ENCODE results near the gene RIMBP2. TPM values are rescaled to one million over a fixed set of nuclear protein-coding genes. Genes with fewer than 3 reads are reported as not detected.

The RIMBP2 gene
- total RNA-seq, 1 donor from 2014 or later, result 0.99 TPM

GRCh38 chr12:130583317-130583716 lies 132.8 kb downstream of the RIMBP2 start:
- Histone ChIP-seq H3F3A (ENCODE audit: low read depth) (no peaks in the 10 kb centered on the region), H3K27me3 (no peaks in the 10 kb centered on the region), H3K36me3 (no peaks in the 10 kb centered on the region), H3K4me1 (no peaks in the 10 kb centered on the region), H3K9ac (no peak overlapping the region), H3K4me2 (no peak overlapping the region), H3K9me3 (ENCODE audit: low read depth) (no peaks in the 10 kb centered on the region), H3K4me3 (no peak overlapping the region), H2AFZ (replicated peaks) (no peak overlapping the region), H3K27ac (no peak overlapping the region), H3K79me2 (ENCODE audit: low read depth) (no peaks in the 10 kb centered on the region), H4K20me1 (ENCODE audit: low read depth) (no peaks in the 10 kb centered on the region)
- Mint-ChIP-seq H3K4me3 (no peak overlapping the region), H3K27me3 (ENCODE audit: insufficient read depth, low read depth) (peaks cover 3% of the 10 kb centered on the region), H3K9me3 (peaks cover 4% of the 10 kb centered on the region), H3K4me1 (peaks cover 4% of the 10 kb centered on the region), H3K27ac (no peak overlapping the region), H3K36me3 (peaks cover under 1% of the 10 kb centered on the region)
- TF ChIP-seq EZH2 (IDR thresholded peaks at IDR 0.05) (no peak), EZH2phosphoT487 (IDR thresholded peaks at IDR 0.05) (no peak)
- TF ChIP-seq, protein P1, sequence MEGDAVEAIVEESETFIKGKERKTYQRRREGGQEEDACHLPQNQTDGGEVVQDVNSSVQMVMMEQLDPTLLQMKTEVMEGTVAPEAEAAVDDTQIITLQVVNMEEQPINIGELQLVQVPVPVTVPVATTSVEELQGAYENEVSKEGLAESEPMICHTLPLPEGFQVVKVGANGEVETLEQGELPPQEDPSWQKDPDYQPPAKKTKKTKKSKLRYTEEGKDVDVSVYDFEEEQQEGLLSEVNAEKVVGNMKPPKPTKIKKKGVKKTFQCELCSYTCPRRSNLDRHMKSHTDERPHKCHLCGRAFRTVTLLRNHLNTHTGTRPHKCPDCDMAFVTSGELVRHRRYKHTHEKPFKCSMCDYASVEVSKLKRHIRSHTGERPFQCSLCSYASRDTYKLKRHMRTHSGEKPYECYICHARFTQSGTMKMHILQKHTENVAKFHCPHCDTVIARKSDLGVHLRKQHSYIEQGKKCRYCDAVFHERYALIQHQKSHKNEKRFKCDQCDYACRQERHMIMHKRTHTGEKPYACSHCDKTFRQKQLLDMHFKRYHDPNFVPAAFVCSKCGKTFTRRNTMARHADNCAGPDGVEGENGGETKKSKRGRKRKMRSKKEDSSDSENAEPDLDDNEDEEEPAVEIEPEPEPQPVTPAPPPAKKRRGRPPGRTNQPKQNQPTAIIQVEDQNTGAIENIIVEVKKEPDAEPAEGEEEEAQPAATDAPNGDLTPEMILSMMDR (IDR thresholded peaks at IDR 0.05), result no peak
- no peak for DNase-seq (ENCODE audit: low spot score)

DNA sequence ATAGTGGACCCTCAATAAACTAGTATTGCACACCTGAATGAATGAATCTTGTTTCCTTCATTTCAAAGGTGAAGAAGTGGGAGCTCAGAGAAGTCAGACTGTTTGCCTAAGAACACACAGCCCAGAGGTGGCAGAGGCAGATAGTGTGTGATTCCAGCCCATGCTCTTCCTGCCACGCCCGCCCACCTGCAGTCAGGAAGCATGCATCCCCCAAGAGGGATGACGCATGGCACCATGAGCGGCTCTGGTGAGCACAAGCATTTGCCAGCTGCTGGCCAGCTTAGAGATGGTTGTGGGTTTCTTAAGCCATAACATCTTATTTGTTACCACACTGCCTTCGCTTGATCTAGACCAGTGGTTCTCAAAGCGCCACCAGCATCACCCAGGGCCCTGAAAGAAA lies 133.8 kb downstream of the RIMBP2 start:
- Histone ChIP-seq H3K36me3 (no peaks in the 10 kb centered on the region), H3K4me3 (no peak overlapping the region), H3K27me3 (no peaks in the 10 kb centered on the region), H4K20me1 (ENCODE audit: low read depth) (no peaks in the 10 kb centered on the region), H3K9ac (no peak overlapping the region), H3K79me2 (ENCODE audit: low read depth) (no peaks in the 10 kb centered on the region), H3K4me1 (no peaks in the 10 kb centered on the region), H3K4me2 (no peak overlapping the region), H3F3A (ENCODE audit: low read depth) (no peaks in the 10 kb centered on the region), H3K27ac (no peak overlapping the region), H2AFZ (replicated peaks) (no peak overlapping the region), H3K9me3 (ENCODE audit: low read depth) (no peaks in the 10 kb centered on the region)
- Mint-ChIP-seq H3K4me1 (no peaks in the 10 kb centered on the region), H3K4me3 (no peak overlapping the region), H3K27me3 (ENCODE audit: insufficient read depth, low read depth) (peaks cover 4% of the 10 kb centered on the region), H3K9me3 (no peaks in the 10 kb centered on the region), H3K36me3 (no peaks in the 10 kb centered on the region), H3K27ac (no peak overlapping the region)
- DNase-seq (ENCODE audit: low spot score), result no peak
- no peak for TF ChIP-seq EZH2phosphoT487 (IDR thresholded peaks at IDR 0.05)
- TF ChIP-seq, protein P1 (IDR thresholded peaks at IDR 0.05), result no peak
- no peak for TF ChIP-seq EZH2 (IDR thresholded peaks at IDR 0.05)

GRCh38 chr12:130581782-130582181 lies 134.3 kb downstream of the RIMBP2 start:
- Histone ChIP-seq H3K9ac (no peak overlapping the region), H3K4me1 (no peaks in the 10 kb centered on the region), H4K20me1 (ENCODE audit: low read depth) (no peaks in the 10 kb centered on the region), H3K36me3 (no peaks in the 10 kb centered on the region), H3K27ac (no peak overlapping the region), H3K79me2 (ENCODE audit: low read depth) (no peaks in the 10 kb centered on the region), H3K4me3 (no peak overlapping the region), H3K9me3 (ENCODE audit: low read depth) (no peaks in the 10 kb centered on the region), H2AFZ (replicated peaks) (no peak overlapping the region), H3K27me3 (no peaks in the 10 kb centered on the region), H3K4me2 (no peak overlapping the region), H3F3A (ENCODE audit: low read depth) (no peaks in the 10 kb centered on the region)
- Mint-ChIP-seq H3K36me3 (no peaks in the 10 kb centered on the region), H3K9me3 (no peaks in the 10 kb centered on the region), H3K27me3 (ENCODE audit: insufficient read depth, low read depth) (peaks cover 4% of the 10 kb centered on the region), H3K27ac (no peak overlapping the region), H3K4me1 (no peaks in the 10 kb centered on the region), H3K4me3 (no peak overlapping the region)
- no peak for TF ChIP-seq EZH2phosphoT487 (IDR thresholded peaks at IDR 0.05)
- no peak for TF ChIP-seq EZH2 (IDR thresholded peaks at IDR 0.05)
- DNase-seq (ENCODE audit: low spot score), result no peak

DNA sequence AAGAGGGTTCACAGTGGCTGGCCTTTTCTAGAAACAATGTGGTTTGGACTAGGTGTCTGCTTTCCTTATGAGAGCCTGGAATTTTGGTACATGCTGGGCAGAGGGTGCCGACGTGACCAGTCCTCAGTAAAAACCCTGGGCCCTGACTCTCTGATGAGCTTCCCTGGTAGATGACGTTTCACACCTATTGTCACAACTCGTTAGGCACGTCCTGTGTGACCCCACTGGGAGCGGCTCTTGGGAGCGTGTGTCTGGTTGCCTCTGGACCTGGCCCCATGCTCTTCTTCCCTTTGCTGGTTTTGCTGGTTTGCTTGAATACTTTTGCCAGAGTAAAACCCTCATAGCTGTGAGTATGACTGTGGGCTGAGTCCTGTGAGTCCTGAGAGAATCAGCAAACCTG lies 136.9 kb downstream of the RIMBP2 start:
- DNase-seq (ENCODE audit: low spot score), result no peak
- TF ChIP-seq EZH2 (IDR thresholded peaks at IDR 0.05) (no peak), EZH2phosphoT487 (IDR thresholded peaks at IDR 0.05) (no peak)
- Mint-ChIP-seq H3K4me3 (no peak overlapping the region), H3K27ac (no peak overlapping the region), H3K9me3 (no peaks in the 10 kb centered on the region), H3K36me3 (no peaks in the 10 kb centered on the region), H3K4me1 (peaks cover 6% of the 10 kb centered on the region), H3K27me3 (ENCODE audit: insufficient read depth, low read depth) (peaks cover 4% of the 10 kb centered on the region)
- no peak overlapping the region for H3K9ac ChIP-seq
- H4K20me1 ChIP-seq (ENCODE audit: low read depth), result no peaks in the 10 kb centered on the region
- H3K4me3 ChIP-seq, result no peak overlapping the region
- no peaks in the 10 kb centered on the region for H3K27me3 ChIP-seq
- H3K36me3 ChIP-seq, result no peaks in the 10 kb centered on the region
- H3K79me2 ChIP-seq (ENCODE audit: low read depth), result no peaks in the 10 kb centered on the region
- no peaks in the 10 kb centered on the region for H3K4me1 ChIP-seq
- H3K9me3 ChIP-seq (ENCODE audit: low read depth), result no peaks in the 10 kb centered on the region
- H3K4me2 ChIP-seq, result no peak overlapping the region
- no peaks in the 10 kb centered on the region for H3F3A ChIP-seq (ENCODE audit: low read depth)
- H2AFZ ChIP-seq (replicated peaks), result no peak overlapping the region
- H3K27ac ChIP-seq, result no peak overlapping the region
